Activated gamma-delta T cell treated with anti-CD3 and anti-CD28 coated beads, Interleukin-2, amount 50 U/mL, for 16 hours (primary cell): ENCODE data around the gene TACC2.

Experiments used
- DNase-seq: peaks from one replicate; pipeline ENCODE4 v3.0.0-alpha.2; 2020; ENCODE audit warnings: low read depth

Gene TACC2

GRCh38 chr10:122143238-122143841, 154.4 kb downstream of the TACC2 start:
- no peak for DNase-seq

GRCh38 chr10:122144199-122144598, 155.2 kb downstream of the TACC2 start:
- DNase-seq, result no peak

GRCh38 chr10:122145113-122145512, 156.2 kb downstream of the TACC2 start:
- DNase-seq, result no peak

- DNase-seq, result no peak
Measured at GRCh38 chr10:122147663-122148062, 158.7 kb downstream of the TACC2 start.

GRCh38 chr10:122148876-122149560, 160.1 kb downstream of the TACC2 start:
- DNase-seq, result no peak

- DNase-seq, result no peak
Measured at GRCh38 chr10:122149561-122150505, 160.9 kb downstream of the TACC2 start.

GRCh38 chr10:122151121-122151694, 162.2 kb downstream of the TACC2 start:
- DNase-seq, result no peak

- no peak for DNase-seq
Measured at GRCh38 chr10:122152544-122152943, 163.6 kb downstream of the TACC2 start.

- no peak for DNase-seq
Measured at GRCh38 chr10:122154031-122154544, 165.1 kb downstream of the TACC2 start.

GRCh38 chr10:122154545-122155366, 165.8 kb downstream of the TACC2 start:
- no peak for DNase-seq

GRCh38 chr10:122157451-122157850, 168.5 kb downstream of the TACC2 start:
- DNase-seq, result no peak

GRCh38 chr10:122158362-122158761, 169.4 kb downstream of the TACC2 start:
- DNase-seq, result no peak

GRCh38 chr10:122159141-122159970, 170.4 kb downstream of the TACC2 start:
- no peak for DNase-seq

GRCh38 chr10:122161795-122162194, 172.8 kb downstream of the TACC2 start:
- no peak for DNase-seq

- DNase-seq, result no peak
Measured at GRCh38 chr10:122162671-122163173, 173.8 kb downstream of the TACC2 start.

- no peak for DNase-seq
Measured at GRCh38 chr10:122163174-122164022, 174.4 kb downstream of the TACC2 start.

GRCh38 chr10:122164023-122164601, 175.1 kb downstream of the TACC2 start:
- DNase-seq, result no peak

- no peak for DNase-seq
Measured at GRCh38 chr10:122164815-122165483, 176.0 kb downstream of the TACC2 start.
